IMR-90 (cell line): ENCODE data around the gene ADAM15. TPM values are rescaled to one million over a fixed set of nuclear protein-coding genes. Genes with fewer than 3 reads are reported as not detected.

Source experiments
- ATAC-seq: fragments of 200-7000 bp; cut with Tn5 transposase; 2 replicates; pipeline ENCODE4 v1.9.1; 2020; ENCODE audit warnings: low read depth, mild to moderate bottlenecking, moderate library complexity
- BruUV-seq: library from RNA; stranded (reverse); fragments of 400-500 nt; replicated peaks from 2 replicates; lab custom pipeline; 2021; lab: Mats Ljungman, UMichigan
- CTCF ChIA-PET: fragments of 300-600 bp; formaldehyde crosslinking; extraction: SDS; loops from one replicate; lab custom pipeline; 2021; ENCODE audit warnings: antibody characterized with exemption; lab: Yijun Ruan, JAX
- POLR2A ChIA-PET: fragments of 300-600 bp; sonication (Branson Sonifier 250); formaldehyde crosslinking; loops from one replicate; lab custom pipeline; 2022; ENCODE audit warnings: antibody characterized with exemption; ENCODE audit not compliant: unreplicated experiment; lab: Charles Lee
- DNase-seq: peaks from one replicate; pipeline ENCODE4 v3.0.0; 2013
- H2AFZ ChIP-seq: replicated peaks from 2 replicates; pipeline ENCODE3; 2013; ENCODE audit warnings: low read length, mild to moderate bottlenecking; ENCODE audit not compliant: poor library complexity
- H2AK5ac ChIP-seq: 2 replicates; pipeline ENCODE4 v1.6.1; 2013; ENCODE audit warnings: low read depth, low read length, inconsistent platforms
- H2AK9ac ChIP-seq: replicated peaks from 2 replicates; pipeline ENCODE3; 2013; ENCODE audit warnings: mild to moderate bottlenecking, low read depth, low read length, moderate library complexity; ENCODE audit not compliant: poor library complexity
- H2BK120ac ChIP-seq: 2 replicates; pipeline ENCODE4 v1.6.1; 2013; ENCODE audit warnings: low read depth, low read length, inconsistent platforms
- H2BK15ac ChIP-seq: 3 replicates; pipeline ENCODE4 v1.6.1; 2013; ENCODE audit warnings: low read depth, low read length, inconsistent platforms
- H2BK20ac ChIP-seq: 2 replicates; pipeline ENCODE4 v1.6.1; 2013; ENCODE audit warnings: low read depth, mild to moderate bottlenecking, inconsistent platforms, low read length, moderate library complexity
- H2BK5ac ChIP-seq: 2 replicates; pipeline ENCODE4 v1.6.1; 2013; ENCODE audit warnings: mild to moderate bottlenecking, low read depth, low read length, inconsistent platforms; ENCODE audit not compliant: poor library complexity, severe bottlenecking
- H3K14ac ChIP-seq: replicated peaks from 2 replicates; pipeline ENCODE4 v1.6.1; 2013; ENCODE audit warnings: low read depth, low read length, inconsistent platforms
- H3K18ac ChIP-seq: 2 replicates; pipeline ENCODE4 v1.6.1; 2013; ENCODE audit warnings: low read depth, low read length, control low read depth
- H3K23ac ChIP-seq: 2 replicates; pipeline ENCODE4 v1.6.1; 2013; ENCODE audit warnings: low read depth, low read length, inconsistent platforms
- H3K27ac ChIP-seq: 2 replicates; pipeline ENCODE4 v1.5.1; 2013; ENCODE audit warnings: mild to moderate bottlenecking, control low read depth, low read length; ENCODE audit not compliant: insufficient read depth
- H3K27me3 ChIP-seq: 2 replicates; pipeline ENCODE4 v1.6.1; 2013; ENCODE audit warnings: low read length; ENCODE audit not compliant: control insufficient read depth, insufficient read depth
- H3K36me3 ChIP-seq: 2 replicates; pipeline ENCODE4 v1.6.1; 2013; ENCODE audit warnings: low read length, mixed read lengths; ENCODE audit not compliant: control insufficient read depth, insufficient read depth
- H3K4ac ChIP-seq: 2 replicates; pipeline ENCODE4 v1.6.1; 2013; ENCODE audit warnings: low read depth, low read length, inconsistent platforms
- H3K4me1 ChIP-seq: 2 replicates; pipeline ENCODE4 v1.6.1; 2013; ENCODE audit warnings: low read length, mixed read lengths; ENCODE audit not compliant: control insufficient read depth, insufficient read depth
- H3K4me2 ChIP-seq: 2 replicates; pipeline ENCODE4 v1.6.1; 2013; ENCODE audit warnings: low read depth, mild to moderate bottlenecking, control low read depth, low read length, moderate library complexity
- H3K4me3 ChIP-seq: 2 replicates; pipeline ENCODE4 v1.5.1; 2013; ENCODE audit warnings: low read depth, mild to moderate bottlenecking, control low read depth, low read length, moderate library complexity; ENCODE audit not compliant: insufficient read depth
- H3K56ac ChIP-seq: 2 replicates; pipeline ENCODE4 v1.6.1; 2013; ENCODE audit warnings: low read length, inconsistent platforms; ENCODE audit not compliant: insufficient read depth; ENCODE audit errors: extremely low read depth
- H3K79me1 ChIP-seq, 2 experiments: 2 replicates each; pipeline ENCODE4 v1.6.1; 2013; ENCODE audit warnings: low read length in 2 of 2, inconsistent platforms in 1 of 2, low read depth in 1 of 2
- H3K9ac ChIP-seq: 2 replicates; pipeline ENCODE4 v1.6.1; 2013; ENCODE audit warnings: low read depth, low read length, control low read depth
- H3K9me1 ChIP-seq: 2 replicates; pipeline ENCODE4 v1.6.1; 2013; ENCODE audit warnings: low read length, inconsistent platforms; ENCODE audit not compliant: insufficient read depth
- H3K9me3 ChIP-seq: 2 replicates; pipeline ENCODE4 v1.6.1; 2013; ENCODE audit warnings: low read length; ENCODE audit not compliant: control insufficient read depth, insufficient read depth
- H4K20me1 ChIP-seq: 2 replicates; pipeline ENCODE4 v1.6.1; 2013; ENCODE audit warnings: low read length, inconsistent platforms; ENCODE audit not compliant: insufficient read depth
- H4K5ac ChIP-seq: 2 replicates; pipeline ENCODE4 v1.6.1; 2013; ENCODE audit warnings: mild to moderate bottlenecking, low read depth, low read length, control low read depth
- H4K8ac ChIP-seq, 2 experiments: 2 replicates each; pipeline ENCODE4 v1.6.1; 2013; ENCODE audit warnings: low read depth in 2 of 2, low read length in 2 of 2, control low read depth in 1 of 2, inconsistent platforms in 1 of 2
- H4K91ac ChIP-seq: 2 replicates; pipeline ENCODE4 v1.6.1; 2013; ENCODE audit warnings: low read depth, low read length, inconsistent platforms; ENCODE audit not compliant: insufficient read depth
- BHLHE40 ChIP-seq: fragments of 150-350 bp; IDR thresholded peaks from 2 replicates; pipeline ENCODE4 v1.6.1; 2016; ENCODE audit warnings: mild to moderate bottlenecking, low read depth, low read length
- CEBPB ChIP-seq: IDR thresholded peaks from 2 replicates; pipeline ENCODE4 v1.6.1; 2012; ENCODE audit warnings: low read depth, low read length, improper control_type of control experiment
- CTCF ChIP-seq: conservative IDR thresholded peaks from 2 replicates; pipeline ENCODE4 v1.5.1; 2012; ENCODE audit warnings: mild to moderate bottlenecking, low read depth, low read length, improper control_type of control experiment
- FOS ChIP-seq: fragments of 150-350 bp; IDR thresholded peaks from 2 replicates; pipeline ENCODE4 v1.6.1; 2016; ENCODE audit warnings: low read depth, low read length
- MAFK ChIP-seq: IDR thresholded peaks from 2 replicates; pipeline ENCODE4 v1.6.1; 2012; ENCODE audit warnings: low read depth, low read length, improper control_type of control experiment
- MAZ ChIP-seq: IDR thresholded peaks from 2 replicates; pipeline ENCODE4 v1.6.1; 2012; ENCODE audit warnings: low read depth, mild to moderate bottlenecking, low read length, improper control_type of control experiment, moderate library complexity, borderline replicate concordance
- MXI1 ChIP-seq: IDR thresholded peaks from 2 replicates; pipeline ENCODE4 v1.6.1; 2012; ENCODE audit warnings: low read depth, mild to moderate bottlenecking, low read length, moderate library complexity, borderline replicate concordance
- NFE2L2 ChIP-seq: fragments of 150-350 bp; IDR thresholded peaks from 2 replicates; pipeline ENCODE4 v1.6.1; 2016; ENCODE audit warnings: low read depth, mild to moderate bottlenecking, low read length
- POLR2A ChIP-seq: IDR thresholded peaks from 2 replicates; pipeline ENCODE4 v1.6.1; 2012; ENCODE audit warnings: mild to moderate bottlenecking, low read depth, low read length
- RAD21 ChIP-seq: IDR thresholded peaks from 2 replicates; pipeline ENCODE4 v1.6.1; 2012; ENCODE audit warnings: low read length, improper control_type of control experiment
- RCOR1 ChIP-seq: IDR thresholded peaks from 2 replicates; pipeline ENCODE4 v1.6.1; 2012; ENCODE audit warnings: mild to moderate bottlenecking, low read length, improper control_type of control experiment; ENCODE audit not compliant: insufficient replicate concordance
- RFX5 ChIP-seq: IDR thresholded peaks from 2 replicates; pipeline ENCODE4 v1.8.0; 2012; ENCODE audit warnings: low read depth, mild to moderate bottlenecking, low read length, moderate library complexity
- USF2 ChIP-seq: fragments of 150-350 bp; IDR thresholded peaks from 2 replicates; pipeline ENCODE4 v1.6.1; 2017; ENCODE audit warnings: mild to moderate bottlenecking, antibody characterized with exemption, low read length, low read depth
- WGBS, 2 experiments: methylation state at CpG; one replicate each; pipeline versions ENCODE4 v1.1.5 to v1.1.7; 2013; ENCODE audit warnings: missing lambda C conversion rate in 2 of 2; ENCODE audit not compliant: insufficient read length in 1 of 2; ENCODE audit errors: extremely low coverage in 2 of 2; 5-methylcytosine and 5-hydroxymethylcytosine counted together
- dilution Hi-C: fragments of 300-500 bp; cut with HindIII; formaldehyde crosslinking; loops from one replicate; pipeline ENCODE4 v1.14.3; 2018; ENCODE audit warnings: low sequenced_read_pairs; ENCODE audit not compliant: unreplicated experiment
- in situ Hi-C: fragments of 300-500 bp; cut with MboI; formaldehyde crosslinking; loops from 3 replicates; pipeline ENCODE4 v1.14.3; 2019; ENCODE audit warnings: low sequenced_read_pairs, inconsistent platforms, mixed read lengths
- intact Hi-C: fragments of 100-400 bp; cut with micrococcal nuclease; formaldehyde crosslinking; loops from 2 replicates; pipeline ENCODE4 v1.10.0; 2022
- polyA plus RNA-seq, 3 experiments: library from polyadenylated mRNA; depleted of rRNA; stranded (reverse); fragments of >200 nt; gene quantifications; 2 replicates each; pipeline ENCODE4 v1.2.3, GENCODE V29; 2012; ENCODE audit warnings: low replicate concordance in 1 of 3
- total RNA-seq: library from RNA; depleted of rRNA; stranded (reverse); fragments of >200 nt; gene quantifications from 2 replicates; pipeline ENCODE4 v1.2.3, GENCODE V29; 2012

The ADAM15 gene
- total and polyA plus RNA-seq, 2 of the 4 experiments (the other 2 are of a cell fraction): 25.6 to 52.4 TPM

- Histone ChIP-seq H3K18ac (no peak overlapping the region), H3K4ac (no peak overlapping the region), H3K56ac (no peak overlapping the region), H2AFZ (no peak overlapping the region), H3K36me3 (no peaks in the 10 kb centered on the region), H2BK120ac (no peak overlapping the region), H2BK5ac (no peak overlapping the region), H3K23ac (no peak overlapping the region), H2BK15ac (no peak overlapping the region), H3K14ac (no peak overlapping the region), H2AK9ac (no peak overlapping the region), H3K4me2 (no peak overlapping the region), H3K9me3 (no peaks in the 10 kb centered on the region), H4K8ac (no peak overlapping the region), H3K9me1 (0 out of 2 replicates have a peak, but pooled peaks cover 3% of the 10 kb centered on the region), H4K5ac (no peak overlapping the region), H3K79me1 (no peaks in the 10 kb centered on the region), H2BK20ac (no peak overlapping the region), H3K4me3 (no peak overlapping the region), H3K4me1 (peaks cover 6% of the 10 kb centered on the region; the same call in 1 of the 2 replicates), H4K91ac (no peak overlapping the region), H3K27ac (no peak overlapping the region), H2AK5ac (no peak overlapping the region), H3K9ac (no peak overlapping the region), H3K27me3 (peaks cover 59% of the 10 kb centered on the region), H4K20me1 (peaks cover 11% of the 10 kb centered on the region)
- ChIA-PET POLR2A (no interaction called here), CTCF (interaction anchor here (1.2 kb wide), 1 partner anchor 15 kb away, joined by 3 read pairs; no protein-coding TSS in a partner anchor)
- WGBS, 2 experiments: no CpG with 5 or more reads among the region's 1 CpG
- DNase-seq: no peak
- in situ Hi-C loops: no loop called here
- no peak for ATAC-seq
- intact Hi-C loops: no loop called here
- no peak for TF ChIP-seq CTCF
- TF ChIP-seq CEBPB: no peak
- no peak for TF ChIP-seq RFX5
- TF ChIP-seq POLR2A: no peak
- no peak for TF ChIP-seq RCOR1
- TF ChIP-seq NFE2L2: no peak
- no peak for TF ChIP-seq USF2
- no peak for TF ChIP-seq MAZ
- TF ChIP-seq RAD21: no peak
- TF ChIP-seq MXI1: no peak
- TF ChIP-seq BHLHE40: no peak
- TF ChIP-seq FOS: no peak
- TF ChIP-seq MAFK: no peak
- dilution Hi-C loops: no loop called here
- no TSS peak for BruUV-seq
These were observed 25.3 kb downstream of the ADAM15 start for GRCh38 chr1:155076371-155076770.
